ENCODE results near the gene HPCA. TPM values are rescaled to one million over a fixed set of nuclear protein-coding genes. Genes with fewer than 3 reads are reported as not detected.

Gene HPCA
- total RNA-seq = not detected

- Histone ChIP-seq H3K4me3 (ENCODE audit: low read length) (no peak within 1 kb of the TSS), H3K9me3 (ENCODE audit: low read depth, low read length) (no peaks in the 10 kb centered on the region), H3K4me1 (ENCODE audit: insufficient read depth, low read length) (no peaks in the 10 kb centered on the region), H3K27me3 (ENCODE audit: insufficient read depth, low read length) (peaks cover 37% of the 10 kb centered on the region)
Observed at GRCh38 chr1:32886004-32886827, at the start of gene HPCA. Gene HPCA, plus strand, starts transcription at chr1:32886491. Its CDS starts 2,408 bp downstream, at chr1:32888899.

GRCh38 chr1:32848354-32849063, 37.8 kb upstream of the HPCA start:
- Histone ChIP-seq H3K4me1 (ENCODE audit: insufficient read depth, low read length) (no peaks in the 10 kb centered on the region), H3K27me3 (ENCODE audit: insufficient read depth, low read length) (no peaks in the 10 kb centered on the region), H3K9me3 (ENCODE audit: low read depth, low read length) (no peaks in the 10 kb centered on the region), H3K4me3 (ENCODE audit: low read length) (no peak overlapping the region)

GRCh38 chr1:32855861-32856617, 30.3 kb upstream of the HPCA start:
- Histone ChIP-seq H3K27me3 (ENCODE audit: insufficient read depth, low read length) (no peaks in the 10 kb centered on the region), H3K4me1 (ENCODE audit: insufficient read depth, low read length) (no peaks in the 10 kb centered on the region), H3K4me3 (ENCODE audit: low read length) (no peak overlapping the region), H3K9me3 (ENCODE audit: low read depth, low read length) (no peaks in the 10 kb centered on the region)

GRCh38 chr1:32858136-32858535, 28.2 kb upstream of the HPCA start:
- Histone ChIP-seq H3K9me3 (ENCODE audit: low read depth, low read length) (no peaks in the 10 kb centered on the region), H3K4me1 (ENCODE audit: insufficient read depth, low read length) (no peaks in the 10 kb centered on the region), H3K4me3 (ENCODE audit: low read length) (no peak overlapping the region), H3K27me3 (ENCODE audit: insufficient read depth, low read length) (no peaks in the 10 kb centered on the region)

GRCh38 chr1:32858791-32859190, 27.5 kb upstream of the HPCA start:
- H3K4me3 ChIP-seq (ENCODE audit: low read length) = no peak overlapping the region
- H3K9me3 ChIP-seq (ENCODE audit: low read depth, low read length) = no peaks in the 10 kb centered on the region
- H3K27me3 ChIP-seq (ENCODE audit: insufficient read depth, low read length) = no peaks in the 10 kb centered on the region
- no peaks in the 10 kb centered on the region for H3K4me1 ChIP-seq (ENCODE audit: insufficient read depth, low read length)

- no peaks in the 10 kb centered on the region for H3K27me3 ChIP-seq (ENCODE audit: insufficient read depth, low read length)
Observed at GRCh38 chr1:32859915-32860314, 26.4 kb upstream of the HPCA start.

GRCh38 chr1:32860566-32860965, 25.7 kb upstream of the HPCA start:
- Histone ChIP-seq H3K27me3 (ENCODE audit: insufficient read depth, low read length) (no peaks in the 10 kb centered on the region), H3K4me3 (ENCODE audit: low read length) (no peak overlapping the region), H3K4me1 (ENCODE audit: insufficient read depth, low read length) (no peaks in the 10 kb centered on the region), H3K9me3 (ENCODE audit: low read depth, low read length) (no peaks in the 10 kb centered on the region)

More at GRCh38 chr1:32859915-32860314, 26.4 kb upstream of the HPCA start:
- H3K4me1 ChIP-seq (ENCODE audit: insufficient read depth, low read length) = no peaks in the 10 kb centered on the region
- no peaks in the 10 kb centered on the region for H3K9me3 ChIP-seq (ENCODE audit: low read depth, low read length)
- H3K4me3 ChIP-seq (ENCODE audit: low read length) = no peak overlapping the region

GRCh38 chr1:32861904-32862695, 24.2 kb upstream of the HPCA start:
- H3K4me1 ChIP-seq (ENCODE audit: insufficient read depth, low read length) = no peaks in the 10 kb centered on the region
- no peaks in the 10 kb centered on the region for H3K9me3 ChIP-seq (ENCODE audit: low read depth, low read length)
- no peak overlapping the region for H3K4me3 ChIP-seq (ENCODE audit: low read length)
- H3K27me3 ChIP-seq (ENCODE audit: insufficient read depth, low read length) = no peaks in the 10 kb centered on the region

GRCh38 chr1:32863218-32863880, 22.9 kb upstream of the HPCA start:
- H3K4me1 ChIP-seq (ENCODE audit: insufficient read depth, low read length) = no peaks in the 10 kb centered on the region
- H3K4me3 ChIP-seq (ENCODE audit: low read length) = no peak overlapping the region
- no peaks in the 10 kb centered on the region for H3K27me3 ChIP-seq (ENCODE audit: insufficient read depth, low read length)
- H3K9me3 ChIP-seq (ENCODE audit: low read depth, low read length) = no peaks in the 10 kb centered on the region

GRCh38 chr1:32863881-32864245, 22.4 kb upstream of the HPCA start:
- H3K27me3 ChIP-seq (ENCODE audit: insufficient read depth, low read length) = no peaks in the 10 kb centered on the region
- H3K4me1 ChIP-seq (ENCODE audit: insufficient read depth, low read length) = no peaks in the 10 kb centered on the region
- H3K9me3 ChIP-seq (ENCODE audit: low read depth, low read length) = no peaks in the 10 kb centered on the region
- no peak overlapping the region for H3K4me3 ChIP-seq (ENCODE audit: low read length)

- H3K4me3 ChIP-seq (ENCODE audit: low read length) = no peak overlapping the region
- H3K9me3 ChIP-seq (ENCODE audit: low read depth, low read length) = no peaks in the 10 kb centered on the region
- H3K4me1 ChIP-seq (ENCODE audit: insufficient read depth, low read length) = no peaks in the 10 kb centered on the region
- peaks cover 4% of the 10 kb centered on the region for H3K27me3 ChIP-seq (ENCODE audit: insufficient read depth, low read length)
Observed at GRCh38 chr1:32864375-32865019, 21.8 kb upstream of the HPCA start.

GRCh38 chr1:32865639-32866405, 20.5 kb upstream of the HPCA start:
- H3K4me3 ChIP-seq (ENCODE audit: low read length) = no peak overlapping the region
- H3K4me1 ChIP-seq (ENCODE audit: insufficient read depth, low read length) = peaks cover 4% of the 10 kb centered on the region
- peaks cover 12% of the 10 kb centered on the region for H3K27me3 ChIP-seq (ENCODE audit: insufficient read depth, low read length)
- no peaks in the 10 kb centered on the region for H3K9me3 ChIP-seq (ENCODE audit: low read depth, low read length)

GRCh38 chr1:32867151-32867550, 19.1 kb upstream of the HPCA start:
- H3K4me3 ChIP-seq (ENCODE audit: low read length) = no peak overlapping the region
- H3K4me1 ChIP-seq (ENCODE audit: insufficient read depth, low read length) = peaks cover 7% of the 10 kb centered on the region
- H3K27me3 ChIP-seq (ENCODE audit: insufficient read depth, low read length) = peaks cover 24% of the 10 kb centered on the region
- H3K9me3 ChIP-seq (ENCODE audit: low read depth, low read length) = no peaks in the 10 kb centered on the region

Data from mononuclear cell (primary cell).